Right lobe of liver (tissue), 4 donors: ENCODE data around the gene VAMP8.

Experiments
- CTCF ChIP-seq, 4 donors: fragments of 200-600 bp in 3 of 4; fragments of 450-650 bp in 1 of 4; IDR thresholded peaks; one replicate each; pipeline versions ENCODE4 v1.5.1 to v1.8.0; 2016 to 2022; ENCODE audit warnings: antibody characterized with exemption in 4 of 4, mild to moderate bottlenecking in 2 of 4
- POLR2A ChIP-seq: fragments of 450-650 bp; IDR thresholded peaks from one replicate; pipeline ENCODE4 v1.6.1; 2017; ENCODE audit warnings: antibody characterized with exemption, mild to moderate bottlenecking
- donor health status: DM: no; HTN: no; CAD: no.
- donor health status: DM: no; HTN: no; CAD: no.
- donor health status: DM: no; HTN: yes; CAD: no.

- TF ChIP-seq CTCF (IDR thresholded peaks at IDR 0.05): no peak
- no peak for TF ChIP-seq POLR2A
Observed at GRCh38 chr2:85621338-85621737, 44.0 kb downstream of the VAMP8 start.
